Body of pancreas (tissue), 4 donors: ENCODE data around the gene EEFSEC.

Source experiments
- POLR2A ChIP-seq, 3 donors: fragments of 450-650 bp; IDR thresholded peaks; one replicate each; pipeline ENCODE4 v1.6.1; 2016; ENCODE audit warnings: antibody characterized with exemption in 3 of 3, mild to moderate bottlenecking in 2 of 3
- TF ChIP-seq, protein P1 (sequence below), 7 experiments: fragments of 450-650 bp in 4 of 7; fragments of 200-600 bp in 3 of 7; sonication (generic) in 3 of 7; IDR thresholded peaks; one replicate each; pipeline ENCODE4 v1.5.1; 2016 to 2019; ENCODE audit warnings: antibody characterized with exemption in 7 of 7

DNA sequence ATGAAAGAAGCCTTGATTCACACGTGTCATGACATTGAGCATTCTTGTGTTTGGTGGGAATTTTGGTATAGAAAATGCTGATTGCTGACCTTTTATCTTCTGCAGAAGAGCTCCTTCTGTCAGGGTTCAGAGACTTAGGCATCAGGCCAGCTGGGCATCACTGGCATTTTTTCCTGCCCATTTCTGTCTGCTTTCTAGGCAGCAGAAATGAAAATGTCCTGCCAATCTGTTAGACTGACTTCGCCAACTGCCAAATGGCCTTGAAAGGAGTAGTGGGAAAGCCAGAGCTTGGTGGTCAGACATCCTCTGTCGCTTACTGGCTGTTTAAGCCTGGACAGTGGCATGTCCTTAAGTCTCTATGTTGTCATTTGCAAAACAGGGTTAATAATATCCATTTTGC lies 57.4 kb downstream of the EEFSEC start:
- TF ChIP-seq, protein P1, sequence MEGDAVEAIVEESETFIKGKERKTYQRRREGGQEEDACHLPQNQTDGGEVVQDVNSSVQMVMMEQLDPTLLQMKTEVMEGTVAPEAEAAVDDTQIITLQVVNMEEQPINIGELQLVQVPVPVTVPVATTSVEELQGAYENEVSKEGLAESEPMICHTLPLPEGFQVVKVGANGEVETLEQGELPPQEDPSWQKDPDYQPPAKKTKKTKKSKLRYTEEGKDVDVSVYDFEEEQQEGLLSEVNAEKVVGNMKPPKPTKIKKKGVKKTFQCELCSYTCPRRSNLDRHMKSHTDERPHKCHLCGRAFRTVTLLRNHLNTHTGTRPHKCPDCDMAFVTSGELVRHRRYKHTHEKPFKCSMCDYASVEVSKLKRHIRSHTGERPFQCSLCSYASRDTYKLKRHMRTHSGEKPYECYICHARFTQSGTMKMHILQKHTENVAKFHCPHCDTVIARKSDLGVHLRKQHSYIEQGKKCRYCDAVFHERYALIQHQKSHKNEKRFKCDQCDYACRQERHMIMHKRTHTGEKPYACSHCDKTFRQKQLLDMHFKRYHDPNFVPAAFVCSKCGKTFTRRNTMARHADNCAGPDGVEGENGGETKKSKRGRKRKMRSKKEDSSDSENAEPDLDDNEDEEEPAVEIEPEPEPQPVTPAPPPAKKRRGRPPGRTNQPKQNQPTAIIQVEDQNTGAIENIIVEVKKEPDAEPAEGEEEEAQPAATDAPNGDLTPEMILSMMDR (IDR thresholded peaks at IDR 0.05) = no peak
- no peak for TF ChIP-seq POLR2A (IDR thresholded peaks at IDR 0.05)
